HEK293 (cell line): ENCODE data around the gene MARVELD1.

Source experiments
- CTCF ChIA-PET: fragments of 350-600 bp; formaldehyde crosslinking; extraction: SDS; loops from one replicate; lab custom pipeline; 2021; ENCODE audit warnings: antibody characterized with exemption; lab: Yijun Ruan, JAX
- POLR2A ChIA-PET: fragments of 300-600 bp; formaldehyde crosslinking; extraction: SDS; loops from one replicate; lab custom pipeline; 2020; ENCODE audit warnings: antibody characterized with exemption, inconsistent platforms; lab: Yijun Ruan, JAX
- H3K27ac ChIP-seq: fragments of 200-500 bp; sonication (Bioruptor generic); 2 replicates; pipeline ENCODE4 v1.5.1; 2014; ENCODE audit warnings: low read depth, low read length, control low read depth, inconsistent platforms; ENCODE audit errors: extremely low read depth
- H3K36me3 ChIP-seq, 2 experiments: fragments of 200-500 bp in 1 of 2; sonication (Bioruptor generic) in 1 of 2; 1 replicate in 1 of 2; 2 replicates in 1 of 2; pipeline ENCODE4 v1.5.1; 2014 to 2017; ENCODE audit warnings: inconsistent platforms in 2 of 2, low read length in 2 of 2; ENCODE audit not compliant: control insufficient read depth in 2 of 2, insufficient read depth in 1 of 2
- H3K4me1 ChIP-seq: fragments of 200-500 bp; sonication (Bioruptor generic); 2 replicates; pipeline ENCODE4 v1.5.1; 2014; ENCODE audit warnings: mild to moderate bottlenecking, low read length, inconsistent platforms; ENCODE audit not compliant: control insufficient read depth, insufficient read depth
- H3K4me3 ChIP-seq: 2 replicates; pipeline ENCODE4 v1.5.1; 2011; ENCODE audit warnings: low read depth, mild to moderate bottlenecking, control low read depth, low read length, moderate library complexity
- H3K9me3 ChIP-seq: fragments of 200-500 bp; sonication (Bioruptor generic); 2 replicates; pipeline ENCODE4 v1.5.1; 2014; ENCODE audit warnings: low read depth, low read length, inconsistent platforms; ENCODE audit not compliant: control insufficient read depth, insufficient read depth
- BCL11B ChIP-seq: fragments of 450-650 bp; formaldehyde crosslinking; IDR thresholded peaks from 2 replicates; pipeline ENCODE4 v1.5.1; 2016; ENCODE audit warnings: low read depth, missing biosample characterization, missing genetic modification characterization
- BCL6B ChIP-seq: fragments of 450-650 bp; formaldehyde crosslinking; IDR thresholded peaks from 2 replicates; pipeline ENCODE4 v1.5.1; 2017; ENCODE audit warnings: missing biosample characterization, missing genetic modification characterization
- GLIS1 ChIP-seq: fragments of 450-650 bp; formaldehyde crosslinking; IDR thresholded peaks from 2 replicates; pipeline ENCODE4 v1.5.1; 2016; ENCODE audit warnings: missing biosample characterization, missing genetic modification characterization
- IKZF3 ChIP-seq: fragments of 450-650 bp; IDR thresholded peaks from 2 replicates; pipeline ENCODE4 v1.5.0; 2018; ENCODE audit warnings: missing biosample characterization, mild to moderate bottlenecking, missing genetic modification characterization, moderate library complexity
- ZBTB8A ChIP-seq: fragments of 450-650 bp; formaldehyde crosslinking; IDR thresholded peaks from 2 replicates; pipeline ENCODE4 v1.5.1; 2016; ENCODE audit warnings: missing biosample characterization, missing genetic modification characterization
- ZNF169 ChIP-seq: fragments of 450-650 bp; formaldehyde crosslinking; IDR thresholded peaks from 2 replicates; pipeline ENCODE4 v1.5.1; 2016; ENCODE audit warnings: missing biosample characterization, missing genetic modification characterization
- ZNF174 ChIP-seq: fragments of 450-650 bp; formaldehyde crosslinking; IDR thresholded peaks from 2 replicates; pipeline ENCODE4 v1.5.0; 2017; ENCODE audit warnings: missing biosample characterization, mild to moderate bottlenecking, missing genetic modification characterization
- ZNF19 ChIP-seq: fragments of 450-650 bp; formaldehyde crosslinking; IDR thresholded peaks from 2 replicates; pipeline ENCODE4; 2016; ENCODE audit warnings: missing biosample characterization, missing genetic modification characterization, low read depth
- ZNF214 ChIP-seq: fragments of 450-650 bp; formaldehyde crosslinking; IDR thresholded peaks from 2 replicates; pipeline ENCODE4 v1.5.1; 2017; ENCODE audit warnings: missing biosample characterization, mild to moderate bottlenecking, missing genetic modification characterization, borderline replicate concordance
- ZNF223 ChIP-seq: fragments of 450-650 bp; formaldehyde crosslinking; IDR thresholded peaks from 2 replicates; pipeline ENCODE4 v1.5.1; 2016; ENCODE audit warnings: missing biosample characterization, missing genetic modification characterization
- ZNF302 ChIP-seq: fragments of 450-650 bp; formaldehyde crosslinking; IDR thresholded peaks from 2 replicates; pipeline ENCODE4 v1.5.1; 2016; ENCODE audit warnings: missing biosample characterization, missing genetic modification characterization, low read depth
- ZNF341 ChIP-seq: fragments of 450-650 bp; formaldehyde crosslinking; IDR thresholded peaks from 2 replicates; pipeline ENCODE4; 2016; ENCODE audit warnings: low read depth, missing biosample characterization, missing genetic modification characterization
- ZNF354C ChIP-seq: fragments of 450-650 bp; formaldehyde crosslinking; IDR thresholded peaks from 2 replicates; pipeline ENCODE4 v1.5.1; 2016; ENCODE audit warnings: missing biosample characterization, missing genetic modification characterization, low read depth, borderline replicate concordance
- ZNF366 ChIP-seq: fragments of 450-650 bp; formaldehyde crosslinking; conservative IDR thresholded peaks from 2 replicates; pipeline ENCODE4 v1.5.1; 2016; ENCODE audit warnings: missing biosample characterization, missing genetic modification characterization
- ZNF394 ChIP-seq: fragments of 450-650 bp; formaldehyde crosslinking; IDR thresholded peaks from 2 replicates; pipeline ENCODE4 v1.5.1; 2016; ENCODE audit warnings: missing biosample characterization, missing genetic modification characterization, mild to moderate bottlenecking, moderate library complexity, borderline replicate concordance
- ZNF549 ChIP-seq: fragments of 450-650 bp; IDR thresholded peaks from 2 replicates; pipeline ENCODE4 v1.5.1; 2018; ENCODE audit warnings: missing biosample characterization, missing genetic modification characterization, mild to moderate bottlenecking, inconsistent platforms, moderate library complexity
- ZNF623 ChIP-seq: fragments of 450-650 bp; formaldehyde crosslinking; IDR thresholded peaks from 2 replicates; pipeline ENCODE4 v1.5.1; 2016; ENCODE audit warnings: missing biosample characterization, missing genetic modification characterization
- ZNF654 ChIP-seq: fragments of 450-650 bp; formaldehyde crosslinking; IDR thresholded peaks from 2 replicates; pipeline ENCODE4 v1.5.1; 2016; ENCODE audit warnings: low read depth, missing biosample characterization, missing genetic modification characterization
- ZNF658 ChIP-seq: fragments of 450-650 bp; formaldehyde crosslinking; IDR thresholded peaks from 2 replicates; pipeline ENCODE4; 2016; ENCODE audit warnings: missing biosample characterization, missing genetic modification characterization
- ZNF670 ChIP-seq: fragments of 450-650 bp; formaldehyde crosslinking; IDR thresholded peaks from 2 replicates; pipeline ENCODE4 v1.5.1; 2016; ENCODE audit warnings: missing biosample characterization, missing genetic modification characterization, low read depth
- ZXDB ChIP-seq: fragments of 450-650 bp; formaldehyde crosslinking; IDR thresholded peaks from 2 replicates; pipeline ENCODE4 v1.5.1; 2016; ENCODE audit warnings: missing biosample characterization, missing genetic modification characterization
- TF ChIP-seq, protein P1 (sequence below): fragments of 450-650 bp; formaldehyde crosslinking; IDR thresholded peaks from 2 replicates; pipeline ENCODE4 v1.5.1; 2017; ENCODE audit warnings: missing biosample characterization, missing genetic modification characterization
- TF ChIP-seq, protein P2 (sequence below): fragments of 450-650 bp; formaldehyde crosslinking; IDR thresholded peaks from 2 replicates; pipeline ENCODE4 v1.5.1; 2016; ENCODE audit warnings: missing biosample characterization, missing genetic modification characterization, low read depth
- TF ChIP-seq, protein P3 (sequence below): fragments of 450-650 bp; formaldehyde crosslinking; IDR thresholded peaks from 2 replicates; pipeline ENCODE4 v1.5.1; 2016; ENCODE audit warnings: missing biosample characterization, missing genetic modification characterization
- TF ChIP-seq, protein P4 (sequence below): fragments of 450-650 bp; formaldehyde crosslinking; IDR thresholded peaks from 2 replicates; pipeline ENCODE4; 2016; ENCODE audit warnings: missing biosample characterization, missing genetic modification characterization
- TF ChIP-seq, protein P5 (sequence below): fragments of 450-650 bp; formaldehyde crosslinking; IDR thresholded peaks from 2 replicates; pipeline ENCODE4 v1.5.1; 2016; ENCODE audit warnings: missing biosample characterization, missing genetic modification characterization

Gene MARVELD1

GRCh38 chr10:97708976-97709946 is 4.3 kb upstream of the MARVELD1 start:
- POLR2A ChIA-PET = interaction anchor here (0.7 to 1.6 kb wide), 4 partner anchors 17 to 27 kb away, joined by 3 to 7 read pairs (median 3); partner anchors contain the start of genes AVPI1 and ZFYVE27
- CTCF ChIA-PET = interaction anchor here (0.6 to 20.4 kb wide), 26 partner anchors 7 to 1517 kb away, joined by 3 to 487 read pairs (median 5); partner anchors contain the start of genes AVPI1 and ZFYVE27
- Histone ChIP-seq H3K9me3 (no peaks in the 10 kb centered on the region), H3K36me3 (no peaks in the 10 kb centered on the region), H3K27ac (no peak overlapping the region), H3K4me3 (no peak overlapping the region), H3K4me1 (no peaks in the 10 kb centered on the region)
- TF ChIP-seq ZNF174 (tag by site-specific recombination) (no peak), ZNF354C (tag by site-specific recombination) (no peak), ZNF302 (tag by site-specific recombination) (no peak), ZNF223 (tag by site-specific recombination) (no peak), ZNF19 (tag by site-specific recombination) (no peak), ZNF658 (tag by site-specific recombination) (no peak), ZNF169 (no peak), ZNF654 (tag by site-specific recombination) (peak; percentile 50), ZBTB8A (peak; percentile 35; the same call in 1 of the 2 replicates), GLIS1 (peak; percentile 9; the same call in 1 of the 2 replicates), ZNF214 (tag by site-specific recombination) (no peak), ZNF623 (no peak), BCL6B (no peak), BCL11B (tag by site-specific recombination) (no peak), ZNF670 (tag by site-specific recombination) (no peak), ZNF341 (tag by site-specific recombination) (no peak), IKZF3 (0 out of 2 replicates have a peak, but pooled peaks have one; percentile 40), ZNF394 (tag by site-specific recombination) (no peak), ZNF366 (tag by site-specific recombination) (peak; percentile 71), ZXDB (tag by site-specific recombination) (no peak), ZNF549 (no peak)
- TF ChIP-seq, protein P1, sequence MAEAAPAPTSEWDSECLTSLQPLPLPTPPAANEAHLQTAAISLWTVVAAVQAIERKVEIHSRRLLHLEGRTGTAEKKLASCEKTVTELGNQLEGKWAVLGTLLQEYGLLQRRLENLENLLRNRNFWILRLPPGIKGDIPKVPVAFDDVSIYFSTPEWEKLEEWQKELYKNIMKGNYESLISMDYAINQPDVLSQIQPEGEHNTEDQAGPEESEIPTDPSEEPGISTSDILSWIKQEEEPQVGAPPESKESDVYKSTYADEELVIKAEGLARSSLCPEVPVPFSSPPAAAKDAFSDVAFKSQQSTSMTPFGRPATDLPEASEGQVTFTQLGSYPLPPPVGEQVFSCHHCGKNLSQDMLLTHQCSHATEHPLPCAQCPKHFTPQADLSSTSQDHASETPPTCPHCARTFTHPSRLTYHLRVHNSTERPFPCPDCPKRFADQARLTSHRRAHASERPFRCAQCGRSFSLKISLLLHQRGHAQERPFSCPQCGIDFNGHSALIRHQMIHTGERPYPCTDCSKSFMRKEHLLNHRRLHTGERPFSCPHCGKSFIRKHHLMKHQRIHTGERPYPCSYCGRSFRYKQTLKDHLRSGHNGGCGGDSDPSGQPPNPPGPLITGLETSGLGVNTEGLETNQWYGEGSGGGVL (tag by site-specific recombination) = no peak
- TF ChIP-seq, protein P2, sequence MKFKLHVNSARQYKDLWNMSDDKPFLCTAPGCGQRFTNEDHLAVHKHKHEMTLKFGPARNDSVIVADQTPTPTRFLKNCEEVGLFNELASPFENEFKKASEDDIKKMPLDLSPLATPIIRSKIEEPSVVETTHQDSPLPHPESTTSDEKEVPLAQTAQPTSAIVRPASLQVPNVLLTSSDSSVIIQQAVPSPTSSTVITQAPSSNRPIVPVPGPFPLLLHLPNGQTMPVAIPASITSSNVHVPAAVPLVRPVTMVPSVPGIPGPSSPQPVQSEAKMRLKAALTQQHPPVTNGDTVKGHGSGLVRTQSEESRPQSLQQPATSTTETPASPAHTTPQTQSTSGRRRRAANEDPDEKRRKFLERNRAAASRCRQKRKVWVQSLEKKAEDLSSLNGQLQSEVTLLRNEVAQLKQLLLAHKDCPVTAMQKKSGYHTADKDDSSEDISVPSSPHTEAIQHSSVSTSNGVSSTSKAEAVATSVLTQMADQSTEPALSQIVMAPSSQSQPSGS (tag by site-specific recombination) = no peak
- TF ChIP-seq, protein P3, sequence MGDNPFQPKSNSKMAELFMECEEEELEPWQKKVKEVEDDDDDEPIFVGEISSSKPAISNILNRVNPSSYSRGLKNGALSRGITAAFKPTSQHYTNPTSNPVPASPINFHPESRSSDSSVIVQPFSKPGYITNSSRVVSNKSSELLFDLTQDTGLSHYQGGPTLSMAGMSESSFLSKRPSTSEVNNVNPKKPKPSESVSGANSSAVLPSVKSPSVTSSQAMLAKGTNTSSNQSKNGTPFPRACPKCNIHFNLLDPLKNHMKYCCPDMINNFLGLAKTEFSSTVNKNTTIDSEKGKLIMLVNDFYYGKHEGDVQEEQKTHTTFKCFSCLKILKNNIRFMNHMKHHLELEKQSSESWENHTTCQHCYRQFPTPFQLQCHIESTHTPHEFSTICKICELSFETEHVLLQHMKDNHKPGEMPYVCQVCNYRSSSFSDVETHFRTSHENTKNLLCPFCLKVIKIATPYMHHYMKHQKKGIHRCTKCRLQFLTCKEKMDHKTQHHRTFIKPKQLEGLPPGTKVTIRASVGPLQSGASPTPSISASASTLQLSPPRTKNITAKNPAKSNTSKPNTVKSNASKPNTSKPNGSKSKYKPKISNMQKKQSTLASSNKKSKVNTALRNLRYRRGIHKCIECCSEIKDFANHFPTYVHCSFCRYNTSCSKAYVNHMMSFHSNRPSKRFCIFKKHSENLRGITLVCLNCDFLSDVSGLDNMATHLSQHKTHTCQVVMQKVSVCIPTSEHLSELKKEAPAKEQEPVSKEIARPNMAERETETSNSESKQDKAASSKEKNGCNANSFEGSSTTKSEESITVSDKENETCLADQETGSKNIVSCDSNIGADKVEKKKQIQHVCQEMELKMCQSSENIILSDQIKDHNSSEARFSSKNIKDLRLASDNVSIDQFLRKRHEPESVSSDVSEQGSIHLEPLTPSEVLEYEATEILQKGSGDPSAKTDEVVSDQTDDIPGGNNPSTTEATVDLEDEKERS (tag by site-specific recombination) = no peak
- TF ChIP-seq, protein P4, sequence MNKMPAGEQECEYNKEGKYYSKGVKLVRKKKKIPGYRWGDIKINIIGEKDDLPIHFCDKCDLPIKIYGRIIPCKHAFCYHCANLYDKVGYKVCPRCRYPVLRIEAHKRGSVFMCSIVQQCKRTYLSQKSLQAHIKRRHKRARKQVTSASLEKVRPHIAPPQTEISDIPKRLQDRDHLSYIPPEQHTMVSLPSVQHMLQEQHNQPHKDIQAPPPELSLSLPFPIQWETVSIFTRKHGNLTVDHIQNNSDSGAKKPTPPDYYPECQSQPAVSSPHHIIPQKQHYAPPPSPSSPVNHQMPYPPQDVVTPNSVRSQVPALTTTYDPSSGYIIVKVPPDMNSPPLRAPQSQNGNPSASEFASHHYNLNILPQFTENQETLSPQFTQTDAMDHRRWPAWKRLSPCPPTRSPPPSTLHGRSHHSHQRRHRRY (tag by site-specific recombination) = no peak
- TF ChIP-seq, protein P5, sequence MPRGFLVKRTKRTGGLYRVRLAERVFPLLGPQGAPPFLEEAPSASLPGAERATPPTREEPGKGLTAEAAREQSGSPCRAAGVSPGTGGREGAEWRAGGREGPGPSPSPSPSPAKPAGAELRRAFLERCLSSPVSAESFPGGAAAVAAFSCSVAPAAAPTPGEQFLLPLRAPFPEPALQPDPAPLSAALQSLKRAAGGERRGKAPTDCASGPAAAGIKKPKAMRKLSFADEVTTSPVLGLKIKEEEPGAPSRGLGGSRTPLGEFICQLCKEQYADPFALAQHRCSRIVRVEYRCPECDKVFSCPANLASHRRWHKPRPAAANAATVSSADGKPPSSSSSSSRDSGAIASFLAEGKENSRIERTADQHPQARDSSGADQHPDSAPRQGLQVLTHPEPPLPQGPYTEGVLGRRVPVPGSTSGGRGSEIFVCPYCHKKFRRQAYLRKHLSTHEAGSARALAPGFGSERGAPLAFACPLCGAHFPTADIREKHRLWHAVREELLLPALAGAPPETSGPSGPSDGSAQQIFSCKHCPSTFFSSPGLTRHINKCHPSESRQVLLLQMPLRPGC (tag by site-specific recombination) = no peak
